Stimulated activated CD4-positive, alpha-beta T cell treated with anti-CD3 and anti-CD28 coated beads, Interleukin-15, amount 100 ng/mL, for 24 hours (primary cell): ENCODE measurements around the gene TCF3.

Experiments used
- DNase-seq: peaks from one replicate; pipeline ENCODE4 v3.0.0-alpha.2; 2020

TCF3 gene

DNA sequence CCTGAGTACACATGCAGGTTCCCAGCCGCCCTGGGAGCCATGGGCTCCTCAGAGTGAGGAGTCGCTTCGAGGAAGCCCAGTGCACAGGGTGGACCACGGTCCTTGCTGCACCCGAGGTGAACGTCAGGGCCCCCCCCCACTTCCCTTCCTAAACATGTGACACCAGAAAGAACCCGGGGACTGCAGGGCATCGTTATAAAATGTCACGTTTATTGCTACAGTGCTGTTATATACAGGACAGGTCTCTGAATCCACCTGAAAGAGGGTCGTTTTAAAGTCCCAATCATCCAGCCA lies 43.4 kb downstream of the TCF3 start:
- no peak for DNase-seq

DNA sequence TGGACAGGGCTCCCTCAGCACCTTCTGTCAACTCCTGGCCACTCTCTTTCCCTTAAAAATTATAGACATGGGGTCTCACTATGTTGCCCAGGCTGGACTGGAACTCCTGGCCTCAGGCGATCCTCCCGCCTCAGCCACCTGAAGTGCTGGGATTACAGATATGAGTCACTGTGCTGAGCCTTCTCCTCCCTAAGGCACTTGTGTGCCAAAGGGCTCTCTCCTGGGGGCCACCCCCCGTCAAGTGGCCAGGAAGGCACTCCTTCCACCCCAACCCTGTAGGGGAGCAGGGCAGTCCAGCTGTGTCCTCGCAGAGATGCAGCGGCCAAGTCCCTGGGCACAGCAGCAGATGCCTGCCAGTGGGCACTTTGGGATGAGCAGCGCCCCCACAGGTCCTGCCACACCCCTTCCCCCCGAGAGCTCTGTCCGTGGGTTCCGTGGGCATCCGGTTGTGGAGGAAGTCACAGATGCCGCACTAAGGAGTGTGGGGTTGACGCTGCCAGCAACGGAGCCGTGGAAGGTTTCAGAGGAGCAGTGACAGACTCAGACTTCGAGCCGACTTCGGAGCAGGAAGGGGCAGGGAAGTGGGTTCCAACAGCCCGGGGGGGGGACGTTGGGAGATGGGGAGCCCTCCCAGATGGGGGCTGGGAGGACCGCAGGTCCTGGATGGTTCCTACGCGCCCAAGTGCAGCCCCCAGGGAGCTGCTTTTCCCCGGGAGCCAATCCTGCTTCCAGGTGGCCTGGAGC lies 43.9 kb downstream of the TCF3 start:
- peak; percentile 32 for DNase-seq

DNA sequence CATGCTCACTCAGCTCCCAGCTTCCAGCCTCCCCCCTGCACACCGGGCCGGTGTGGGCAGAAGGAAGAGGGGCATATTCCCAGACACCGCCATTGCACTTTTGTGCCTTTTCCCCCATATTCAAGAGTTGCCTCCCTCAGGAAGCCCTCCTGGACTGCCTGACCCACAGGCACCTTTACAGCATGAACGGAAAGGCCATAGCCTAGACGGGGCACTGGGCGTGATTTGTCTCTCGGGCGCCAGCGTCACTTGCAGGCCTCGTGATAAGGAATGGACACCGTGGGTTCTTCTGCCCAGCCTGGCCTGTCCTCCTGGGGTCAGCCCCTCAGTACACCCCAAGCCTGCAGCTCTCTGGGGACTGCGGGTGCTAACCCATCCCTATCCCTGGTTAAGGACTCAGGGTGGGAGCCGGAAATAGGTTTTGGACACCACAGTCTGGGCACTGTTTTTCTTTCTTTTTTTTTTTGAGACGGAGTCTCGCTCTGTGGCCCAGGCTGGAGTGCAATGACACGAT lies 46.2 kb downstream of the TCF3 start:
- DNase-seq = no peak

DNA sequence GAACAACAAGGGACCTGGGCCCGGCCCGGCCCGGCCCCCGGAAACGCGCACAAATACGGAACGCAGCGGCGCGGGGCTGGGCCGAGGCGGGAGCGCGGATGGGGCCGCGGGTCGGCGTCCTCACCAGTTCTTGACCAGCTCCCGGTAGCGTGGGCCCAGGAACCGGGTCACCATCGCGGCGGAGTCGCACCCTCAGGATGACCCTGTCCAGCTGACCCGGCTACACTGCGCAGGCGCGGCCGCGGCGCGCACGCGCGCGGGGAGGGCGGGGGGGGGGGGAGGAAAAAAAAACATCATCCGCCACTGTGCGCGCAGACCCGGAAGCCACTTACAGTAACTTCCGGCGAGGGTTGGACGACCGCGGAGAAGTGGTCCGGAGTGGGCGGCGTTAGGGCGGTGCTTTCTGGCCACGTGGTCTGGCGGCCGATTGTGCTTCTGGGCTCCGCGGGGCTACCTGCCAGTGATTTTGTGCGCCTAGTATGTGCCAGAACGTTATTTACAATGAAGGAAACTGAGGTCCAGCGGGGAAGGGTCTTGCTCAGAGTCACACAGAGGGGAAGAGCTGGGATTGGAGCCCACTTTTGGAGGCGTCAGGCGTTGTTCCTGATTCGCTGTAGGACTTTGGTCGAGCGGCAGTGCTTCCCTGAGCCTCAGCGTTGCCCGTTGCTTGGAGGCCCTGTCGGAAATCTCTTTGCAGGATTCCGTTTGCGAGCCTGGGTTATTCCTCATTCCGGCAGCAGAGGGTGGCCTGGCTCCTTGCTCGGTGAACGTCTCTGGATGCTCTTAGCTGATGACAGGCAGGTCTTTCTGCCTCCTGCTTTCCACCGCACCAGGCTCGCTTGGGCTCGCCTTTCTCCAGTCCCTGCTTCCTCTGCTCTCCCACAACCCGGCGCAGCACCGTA lies 46.9 kb downstream of the TCF3 start, which contains the start of gene UQCR11:
UQCR11 (minus strand) TSS at position 227 of the 902 bp plus-strand sequence; CDS start at position 174, 53 bp downstream.
- DNase-seq = peak; percentile 97

DNA sequence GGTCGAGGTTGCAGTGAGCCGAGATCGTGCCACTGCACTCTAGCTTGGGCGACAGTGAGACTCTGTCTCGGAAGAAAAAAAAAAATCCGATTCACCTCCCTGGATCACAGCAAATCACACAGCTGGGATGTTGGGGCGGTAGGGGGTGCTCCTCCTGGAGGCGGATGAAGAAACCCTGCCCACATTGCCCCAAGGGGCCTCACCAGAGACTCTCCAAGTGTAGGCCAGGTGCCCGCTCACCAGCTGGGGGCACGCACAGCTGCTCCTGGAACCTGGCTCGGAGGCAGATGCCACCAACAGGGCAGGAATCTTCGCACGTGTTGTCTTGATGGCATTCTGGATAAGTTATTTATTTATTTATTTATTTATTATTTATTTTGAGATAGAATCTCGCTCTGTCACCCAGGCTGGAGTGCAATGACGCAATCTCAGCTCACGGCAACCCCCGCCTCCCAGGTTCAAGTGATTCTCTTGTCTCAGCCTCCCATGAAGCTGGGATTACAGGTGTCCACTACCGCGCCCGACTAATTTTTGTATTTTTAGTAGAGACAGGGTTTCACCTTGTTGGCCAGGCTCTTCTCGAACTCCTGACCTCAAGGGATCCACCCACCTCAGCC lies 50.2 kb downstream of the TCF3 start:
- DNase-seq = no peak

DNA sequence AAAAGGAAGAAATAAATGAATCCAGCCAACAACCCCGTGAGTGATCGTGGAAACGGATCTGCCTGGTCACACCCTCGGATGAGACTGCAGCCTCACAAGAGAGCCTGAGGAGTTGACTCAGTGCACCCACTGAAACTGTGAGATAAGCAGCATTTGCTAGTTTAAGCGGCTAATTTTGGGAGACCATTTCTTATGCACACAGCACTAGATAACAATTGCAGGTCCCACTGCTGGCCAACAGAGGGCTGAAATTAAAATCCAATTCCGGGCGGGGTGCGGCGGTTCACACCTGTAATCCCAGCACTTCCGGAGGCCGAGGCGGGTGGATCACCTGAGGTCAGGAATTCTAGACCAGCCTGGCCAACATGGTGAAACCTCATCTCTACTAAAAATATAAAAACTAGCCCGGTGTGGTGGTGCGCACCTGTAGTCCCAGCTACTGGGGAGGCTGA lies 50.8 kb downstream of the TCF3 start:
- DNase-seq = no peak

DNA sequence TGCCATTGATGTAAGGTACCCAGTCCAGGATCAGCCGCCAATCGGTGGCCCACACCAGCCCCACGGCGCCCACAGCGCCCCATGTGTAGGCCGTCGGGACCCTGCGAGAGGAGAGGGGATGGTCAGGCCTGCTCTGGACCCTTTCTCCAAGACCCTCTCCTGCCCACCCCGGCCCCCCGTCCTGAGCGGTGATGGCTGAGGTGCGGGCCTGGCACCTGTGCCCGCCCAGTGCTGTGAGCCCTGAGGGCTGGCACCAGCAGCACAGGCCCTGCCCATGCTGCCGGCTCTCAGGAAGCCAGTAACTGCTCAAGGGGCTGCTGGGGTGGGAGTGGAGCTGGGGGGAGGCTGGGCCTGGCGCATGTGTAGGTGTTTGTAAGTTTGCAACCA lies 53.0 kb downstream of the TCF3 start:
- DNase-seq = no peak

DNA sequence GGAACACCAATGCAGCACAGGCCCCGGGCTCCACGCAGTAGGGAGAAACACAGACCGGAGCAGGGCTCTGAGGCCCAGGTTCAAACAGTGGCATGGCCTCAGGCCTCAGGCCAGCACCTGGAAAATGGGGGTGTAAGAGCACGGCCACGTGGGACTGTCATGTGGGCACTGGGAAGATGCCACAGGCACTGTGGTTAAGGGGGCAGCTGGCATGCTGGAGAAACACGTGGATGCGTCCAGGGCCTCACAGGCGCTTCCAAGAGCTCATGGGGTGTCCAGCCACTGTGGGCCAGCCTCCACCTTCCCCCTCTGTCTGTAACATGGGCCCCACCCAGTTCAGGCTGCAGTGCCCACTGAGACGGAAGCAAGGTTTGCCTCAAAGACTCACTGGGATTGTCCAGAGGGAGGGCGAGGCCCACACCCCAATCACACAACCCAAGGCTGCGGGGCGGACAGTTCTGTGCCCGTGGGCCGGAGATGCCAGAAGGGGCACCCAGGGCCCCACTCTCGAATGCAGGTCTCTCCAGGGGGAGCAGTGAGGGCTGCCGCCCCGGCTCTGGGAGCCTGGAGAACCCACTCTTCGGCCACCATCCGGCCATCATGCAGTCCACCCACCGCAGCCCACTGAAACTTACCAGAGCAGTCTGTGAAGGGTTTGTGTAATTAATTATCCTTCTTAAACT lies 53.5 kb downstream of the TCF3 start:
- no peak for DNase-seq

DNA sequence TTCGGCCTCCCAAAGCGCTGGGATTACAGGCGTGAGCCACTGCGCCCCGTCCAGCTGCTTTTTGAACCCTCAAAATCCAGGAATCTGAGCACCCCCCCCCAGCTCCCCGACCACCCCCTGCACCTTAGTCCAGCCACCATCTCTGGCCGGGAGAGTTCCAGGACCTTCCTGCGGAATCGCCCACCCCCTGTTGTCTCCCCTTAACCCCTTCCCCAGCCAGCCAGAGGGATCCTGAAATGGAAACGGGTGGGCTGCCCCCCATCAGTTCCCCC lies 59.0 kb downstream of the TCF3 start:
- DNase-seq = no peak

DNA sequence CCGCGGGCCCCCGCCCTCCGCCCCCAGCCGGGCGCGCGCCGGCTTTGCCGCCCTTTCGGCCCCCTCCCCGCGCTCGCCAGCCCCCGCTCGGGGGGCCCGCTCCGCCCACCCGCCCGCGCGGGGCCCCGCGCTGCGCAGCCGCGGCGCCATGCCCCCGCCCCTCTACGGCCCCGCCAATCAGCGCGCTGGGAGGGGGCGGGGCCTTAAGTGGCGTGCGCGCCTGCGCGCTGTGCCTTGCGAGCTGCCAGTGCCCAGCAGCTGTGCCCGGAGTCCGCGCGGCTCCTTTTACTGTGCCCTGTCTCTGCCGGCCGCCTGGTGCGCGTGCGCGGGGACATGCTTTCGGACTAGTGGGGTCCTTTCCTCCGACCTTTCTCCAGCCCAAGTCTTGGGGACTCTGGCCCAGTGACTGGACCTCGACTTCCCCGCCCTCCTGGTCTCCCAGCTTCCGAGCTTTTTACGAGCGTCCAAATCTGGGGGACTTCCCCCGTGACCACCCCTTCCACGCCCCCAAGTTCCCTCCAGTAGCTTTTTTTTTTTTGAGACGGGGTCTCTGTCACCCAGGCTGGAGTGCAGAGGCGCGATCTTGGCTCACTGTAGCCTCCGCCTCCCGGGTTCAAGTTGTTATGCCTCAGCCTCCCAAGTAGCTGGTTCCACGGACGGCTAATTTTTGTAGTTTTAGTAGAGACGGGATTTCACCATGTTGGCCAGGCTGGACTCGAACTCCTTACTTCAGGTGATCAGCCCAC lies 59.5 kb downstream of the TCF3 start, which contains the start of gene MBD3:
MBD3 (minus strand) TSS at position 111 of the 746 bp plus-strand sequence. CDS start 234 bp downstream, outside the sequence.
- DNase-seq = peak; percentile 91

DNA sequence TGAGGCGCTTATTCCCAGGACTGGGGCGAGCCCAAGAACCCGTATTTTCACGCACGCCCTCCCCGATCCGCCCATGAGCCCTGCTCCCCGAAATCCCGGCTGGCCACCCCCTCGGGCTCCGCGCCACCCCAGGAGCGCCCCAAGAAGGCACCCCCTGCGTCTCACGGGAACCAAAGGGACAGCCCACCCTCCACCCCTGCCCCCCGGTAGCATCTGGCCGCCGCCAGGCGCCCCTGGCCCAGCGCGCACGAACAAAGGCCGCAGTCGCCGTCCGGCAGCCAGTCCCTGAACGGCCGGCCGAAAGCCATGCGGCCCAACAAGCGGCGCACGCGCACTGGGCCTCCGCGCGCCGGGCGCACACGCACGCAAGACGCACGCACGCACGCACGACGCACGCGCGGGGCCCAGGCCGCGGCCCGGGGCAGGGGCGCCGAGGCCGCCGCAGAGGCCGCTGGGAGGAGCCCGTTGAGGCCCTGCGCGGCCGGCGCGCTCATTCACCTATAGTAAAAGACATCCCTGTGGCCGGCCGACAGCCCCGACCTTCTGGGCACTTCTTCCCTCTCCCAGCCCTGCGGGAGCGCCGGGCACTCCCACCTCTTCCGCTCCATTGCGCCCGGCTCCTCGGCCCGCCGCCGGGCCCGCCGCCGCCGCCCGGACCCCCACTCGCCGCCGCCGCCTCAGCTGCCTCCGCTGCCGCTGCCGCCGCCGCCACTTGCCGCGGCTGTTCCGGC lies 60.2 kb downstream of the TCF3 start:
- DNase-seq = peak; percentile 87

DNA sequence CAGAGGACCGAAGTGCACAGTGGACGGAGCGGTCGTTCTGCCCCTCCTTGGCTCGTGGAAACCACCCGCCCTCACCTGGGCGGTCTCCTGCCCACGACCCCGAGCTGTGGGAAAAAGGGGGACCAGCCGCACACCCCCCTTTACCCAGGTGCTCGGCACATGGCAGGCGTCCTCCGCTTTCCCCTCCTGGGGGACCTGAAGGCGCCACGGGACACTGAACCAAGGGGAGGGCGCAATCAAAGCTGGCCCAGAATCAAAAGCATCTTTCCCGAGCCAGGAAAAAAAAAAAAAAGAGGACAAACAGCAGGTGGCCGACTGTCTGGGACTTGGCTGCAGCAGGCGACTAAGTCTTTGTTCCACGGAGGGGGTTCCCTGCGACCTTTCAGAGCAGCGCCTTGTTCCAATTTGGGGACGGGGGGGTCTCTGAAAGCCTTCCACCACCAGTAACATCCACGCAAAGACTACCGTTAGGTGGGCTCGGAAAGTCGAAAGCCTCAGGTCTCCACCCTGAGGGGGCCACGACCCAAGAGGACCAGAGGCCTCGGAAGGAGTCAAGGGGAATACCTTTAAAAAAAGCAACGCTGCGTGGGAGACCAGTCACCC lies 60.9 kb downstream of the TCF3 start:
- DNase-seq = peak; percentile 32

DNA sequence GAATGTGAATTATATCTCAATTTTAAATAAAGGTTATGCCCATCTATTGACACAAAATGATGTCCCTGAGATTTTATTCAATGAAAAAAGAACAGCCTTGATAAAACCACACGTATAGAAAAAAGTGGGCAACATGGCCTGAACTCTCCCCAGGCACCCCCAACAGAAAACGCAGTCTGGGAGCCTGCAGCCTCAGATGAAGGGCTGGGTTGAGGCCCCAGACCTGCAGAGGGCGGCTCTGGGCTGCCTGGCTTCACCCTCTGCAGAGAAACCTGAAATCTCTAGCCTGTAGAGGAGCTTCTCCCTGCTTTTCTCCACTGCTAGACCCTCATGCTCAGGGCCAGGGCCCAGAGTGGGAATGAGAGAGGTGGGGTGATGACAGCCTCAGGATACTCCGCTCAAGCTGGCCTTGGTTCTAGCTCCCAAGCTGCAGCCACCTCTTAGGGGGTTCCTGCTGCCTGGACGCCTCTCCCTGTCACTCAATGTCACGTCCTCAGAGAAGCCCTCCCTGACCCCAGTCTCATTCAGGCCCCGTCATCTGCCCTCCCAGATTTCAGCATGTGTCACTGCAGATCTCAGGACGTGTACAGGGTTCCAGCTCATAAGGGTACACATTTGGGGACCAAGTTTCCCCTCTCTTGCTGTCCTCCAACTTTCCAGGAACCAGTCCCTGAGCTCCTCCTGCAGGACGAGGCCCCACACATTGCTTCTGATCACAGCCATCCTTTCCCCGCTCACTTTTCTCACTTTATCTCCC lies 61.6 kb downstream of the TCF3 start:
- peak; percentile 53 for DNase-seq

DNA sequence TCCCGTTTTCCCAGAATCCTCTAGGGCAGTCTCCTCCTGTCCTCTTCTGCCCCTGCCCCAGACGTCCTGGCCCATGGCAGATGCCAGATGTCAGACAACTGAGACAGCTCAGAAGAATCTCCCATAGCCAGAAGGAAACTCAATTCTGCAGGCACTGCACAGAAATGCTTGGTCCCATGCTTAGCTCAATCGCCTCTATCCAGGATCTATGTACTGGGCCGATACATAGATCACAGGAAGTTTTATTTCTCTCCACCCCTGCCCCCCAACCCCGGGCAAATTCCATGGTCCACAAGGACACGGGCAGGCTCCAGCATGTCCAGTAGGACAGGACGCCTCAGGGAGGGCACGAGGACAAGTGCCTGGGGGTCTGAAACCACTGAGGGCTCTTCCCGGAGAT lies 64.5 kb downstream of the TCF3 start:
- no peak for DNase-seq

DNA sequence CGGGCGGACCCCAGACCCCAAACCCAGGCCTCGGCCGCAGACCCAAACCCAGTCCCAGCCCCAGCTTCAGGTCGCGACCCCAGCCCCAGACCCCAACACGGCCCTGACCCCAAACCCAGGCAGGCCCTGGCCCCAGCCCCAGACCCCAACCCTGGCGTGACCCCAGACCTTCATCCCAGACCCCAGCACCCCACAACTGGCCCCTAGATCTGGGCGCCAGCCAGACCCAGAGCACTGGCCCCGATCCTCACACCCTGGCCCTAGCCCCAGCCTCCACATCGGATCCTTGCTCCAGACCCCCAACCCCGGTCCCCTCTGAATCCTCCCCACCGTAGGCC lies 67.2 kb downstream of the TCF3 start:
- no peak for DNase-seq

DNA sequence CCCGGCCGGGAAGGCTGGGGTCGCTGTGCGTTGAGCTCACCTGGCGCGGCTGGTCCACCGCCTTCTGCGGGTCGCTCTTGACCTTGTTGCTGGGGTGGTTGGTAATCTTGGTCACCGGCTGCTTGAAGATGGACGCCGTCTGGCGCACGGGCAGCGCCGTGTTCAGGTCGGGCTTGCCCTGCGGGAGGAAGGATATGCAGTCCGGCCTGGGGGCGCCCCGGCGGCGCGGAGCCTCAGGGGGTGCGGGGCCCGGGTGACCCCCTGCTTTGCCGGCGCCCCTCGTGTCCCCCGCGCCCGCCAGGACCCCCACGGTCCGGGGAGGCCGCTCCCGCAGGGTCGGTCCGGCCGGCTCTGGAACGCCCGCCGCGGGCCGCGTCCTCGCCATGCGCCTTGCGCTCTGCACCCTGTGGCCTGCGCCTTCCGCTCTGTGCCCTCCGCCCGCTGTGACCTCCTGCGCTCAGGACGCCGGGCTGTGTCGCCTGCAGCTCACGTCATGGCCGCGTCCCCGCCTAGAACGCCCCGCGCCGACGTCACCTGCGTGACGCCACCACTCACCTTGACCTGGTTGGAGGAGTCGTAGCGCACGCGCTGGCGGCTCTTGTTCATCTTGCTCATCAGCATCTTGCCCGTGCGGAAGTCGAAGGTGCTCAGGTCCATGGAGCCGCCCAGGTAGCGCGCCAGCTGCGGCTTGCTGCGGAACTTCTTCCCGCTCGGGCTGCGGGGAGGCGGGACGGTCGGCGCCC lies 67.7 kb downstream of the TCF3 start:
- no peak for DNase-seq

DNA sequence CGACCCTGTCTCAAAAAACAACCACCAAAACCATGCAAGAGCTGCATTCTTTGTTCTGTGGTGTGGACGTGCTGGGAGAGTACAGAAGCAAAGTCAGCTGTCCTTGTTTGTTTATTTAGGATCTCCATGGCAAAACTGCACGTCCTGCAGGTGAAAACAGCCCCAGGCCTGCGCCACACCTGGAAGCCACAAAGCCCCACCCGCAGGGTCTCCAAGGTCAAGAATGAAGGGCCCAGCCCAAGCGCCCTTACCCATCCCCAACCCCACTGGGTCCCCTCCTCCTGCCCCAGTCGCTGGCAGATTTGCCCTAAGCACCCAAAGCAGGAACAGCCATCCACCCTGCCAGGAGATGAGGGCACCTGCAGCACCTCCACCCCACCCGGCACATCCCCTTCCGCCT lies 70.2 kb downstream of the TCF3 start:
- no peak for DNase-seq

DNA sequence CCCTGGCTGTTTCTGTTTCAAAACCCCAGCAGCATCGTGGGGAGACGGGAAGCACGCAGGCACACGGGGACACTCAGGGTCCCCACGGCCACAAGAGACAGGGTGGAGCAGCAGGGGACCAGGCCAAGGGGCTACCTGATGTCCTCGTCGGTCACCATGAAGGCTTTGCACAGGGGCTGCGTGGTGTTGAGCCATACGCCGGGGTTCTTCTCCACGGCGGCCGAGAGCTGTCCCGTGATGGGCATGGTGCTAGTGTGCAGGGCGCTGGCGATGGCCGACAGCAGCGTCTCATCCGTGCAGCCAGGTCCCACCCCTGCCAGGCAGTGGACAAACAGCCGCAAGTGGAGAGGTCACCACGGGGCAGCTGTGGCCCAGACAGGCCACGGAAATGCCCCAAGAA lies 71.5 kb downstream of the TCF3 start:
- no peak for DNase-seq

DNA sequence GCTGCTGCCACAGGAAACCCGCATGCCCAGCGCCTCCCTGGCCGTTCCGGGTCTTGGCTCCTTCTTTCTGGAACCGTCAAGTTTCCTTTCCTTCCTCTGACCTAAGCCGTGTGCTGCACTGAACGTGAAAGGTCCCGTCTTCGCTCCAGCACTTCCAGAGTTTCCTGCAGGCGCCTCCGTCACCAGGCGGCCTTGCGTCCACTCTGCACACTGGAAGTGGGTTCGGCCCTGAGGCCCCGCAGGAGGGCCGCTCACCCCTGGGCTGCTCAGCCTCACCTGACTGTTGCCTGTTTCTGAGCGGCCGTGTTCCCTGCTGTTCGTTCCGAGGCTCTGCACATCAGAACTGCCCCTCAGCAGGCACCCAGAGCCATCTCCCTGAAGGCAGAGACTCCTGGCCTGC lies 72.0 kb downstream of the TCF3 start:
- DNase-seq = no peak

DNA sequence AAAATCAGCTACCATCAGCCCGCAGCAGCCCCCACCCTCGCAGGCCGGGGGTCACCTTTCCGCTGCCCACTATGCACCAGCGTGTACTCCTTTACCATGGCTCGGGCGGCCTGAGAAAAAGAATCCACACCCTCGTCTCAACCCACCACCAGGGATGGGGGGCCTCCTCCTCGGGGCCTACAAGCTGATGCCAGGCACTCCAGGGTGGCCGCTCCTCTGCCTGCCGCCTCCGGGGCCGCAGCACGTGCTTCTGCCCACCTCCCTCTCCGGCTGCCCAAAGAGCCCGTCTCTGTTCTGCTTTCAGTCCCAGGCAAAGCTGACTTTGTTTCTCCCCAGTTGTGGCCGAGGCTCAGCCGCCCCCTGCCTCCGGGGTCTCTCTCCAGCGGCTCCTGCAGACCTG lies 73.2 kb downstream of the TCF3 start:
- no peak for DNase-seq
